ENCODE data around the gene KIF6. TPM values are rescaled to one million over a fixed set of nuclear protein-coding genes. Genes with fewer than 3 reads are reported as not detected.
"Not testable (repeated sequence)": the region's sequence is repeated elsewhere in the genome, so short reads cannot be mapped to it uniquely, and the experiment has no call there.

The KIF6 gene
- total RNA-seq, 1 donor from 2014 or later, result not detected

DNA sequence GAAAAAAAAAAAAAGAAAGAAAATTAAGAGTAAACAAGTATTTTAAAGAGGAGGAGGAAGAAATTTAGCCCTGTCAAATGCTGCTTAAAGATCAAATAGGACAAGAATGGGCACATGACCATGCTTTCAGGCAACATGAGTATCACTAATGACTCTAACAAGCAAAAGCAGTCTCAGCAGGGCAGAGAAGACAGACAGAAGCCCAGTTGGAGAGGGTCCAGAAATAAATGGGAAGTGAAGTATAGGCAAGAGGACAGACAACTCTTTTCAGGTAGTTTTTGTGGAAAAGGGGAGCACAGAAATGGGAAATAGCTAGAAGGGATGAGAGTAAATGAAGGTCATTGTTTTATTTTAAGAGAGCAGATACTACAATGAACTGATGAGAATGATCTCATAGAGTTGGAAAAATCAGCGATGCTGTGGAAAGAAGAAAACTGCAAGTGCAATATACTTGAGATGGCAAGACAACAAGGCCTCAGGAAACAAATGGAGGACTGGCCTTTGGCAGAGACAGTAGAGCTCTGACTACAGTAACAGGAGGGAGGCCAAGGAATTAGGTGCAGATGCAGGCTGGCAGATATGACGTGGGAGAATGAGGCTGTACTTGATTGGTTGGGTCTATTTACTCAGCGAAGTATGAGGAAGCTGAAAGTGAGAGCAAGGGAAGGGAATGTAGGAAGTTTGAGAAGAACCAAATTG is 40.3 kb downstream of the KIF6 start:
- Histone ChIP-seq H3K4me3 (ENCODE audit: low read depth, low read length) (no peak overlapping the region), H3K36me3 (ENCODE audit: control insufficient read depth, insufficient read depth, low read length) (no peaks in the 10 kb centered on the region), H3K27me3 (ENCODE audit: control insufficient read depth, insufficient read depth, low read length) (no peaks in the 10 kb centered on the region)
- DNase-seq (ENCODE audit: low read depth) (peak; percentile 41), FAIRE-seq (peak; percentile 80)
- TF ChIP-seq, protein P1, sequence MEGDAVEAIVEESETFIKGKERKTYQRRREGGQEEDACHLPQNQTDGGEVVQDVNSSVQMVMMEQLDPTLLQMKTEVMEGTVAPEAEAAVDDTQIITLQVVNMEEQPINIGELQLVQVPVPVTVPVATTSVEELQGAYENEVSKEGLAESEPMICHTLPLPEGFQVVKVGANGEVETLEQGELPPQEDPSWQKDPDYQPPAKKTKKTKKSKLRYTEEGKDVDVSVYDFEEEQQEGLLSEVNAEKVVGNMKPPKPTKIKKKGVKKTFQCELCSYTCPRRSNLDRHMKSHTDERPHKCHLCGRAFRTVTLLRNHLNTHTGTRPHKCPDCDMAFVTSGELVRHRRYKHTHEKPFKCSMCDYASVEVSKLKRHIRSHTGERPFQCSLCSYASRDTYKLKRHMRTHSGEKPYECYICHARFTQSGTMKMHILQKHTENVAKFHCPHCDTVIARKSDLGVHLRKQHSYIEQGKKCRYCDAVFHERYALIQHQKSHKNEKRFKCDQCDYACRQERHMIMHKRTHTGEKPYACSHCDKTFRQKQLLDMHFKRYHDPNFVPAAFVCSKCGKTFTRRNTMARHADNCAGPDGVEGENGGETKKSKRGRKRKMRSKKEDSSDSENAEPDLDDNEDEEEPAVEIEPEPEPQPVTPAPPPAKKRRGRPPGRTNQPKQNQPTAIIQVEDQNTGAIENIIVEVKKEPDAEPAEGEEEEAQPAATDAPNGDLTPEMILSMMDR (IDR thresholded peaks at IDR 0.05; ENCODE audit: insufficient read depth, low read length, severe bottlenecking), result no peak

DNA sequence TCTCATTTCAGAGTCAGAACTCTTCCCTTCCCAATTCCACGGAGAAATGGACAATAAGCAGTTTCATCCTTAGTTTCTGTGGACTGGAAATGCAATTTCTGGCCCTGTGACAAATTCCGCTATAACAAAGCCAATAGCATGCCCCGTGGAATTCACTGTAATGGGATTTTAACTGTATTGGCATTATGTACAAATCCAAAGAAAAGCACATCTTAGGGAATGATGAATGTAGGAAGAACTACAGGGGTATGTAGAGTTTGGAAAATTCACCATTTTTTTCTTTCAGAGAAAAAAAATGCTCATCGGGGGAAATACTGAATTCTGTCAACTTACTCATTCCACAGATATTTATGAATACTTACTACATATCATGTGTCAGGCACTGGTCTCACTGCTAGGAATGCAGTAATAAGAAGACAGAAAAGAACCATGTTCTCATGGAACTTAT is 43.5 kb downstream of the KIF6 start:
- H3K27me3 ChIP-seq (ENCODE audit: control insufficient read depth, insufficient read depth, low read length), result no peaks in the 10 kb centered on the region
- no peak overlapping the region for H3K4me3 ChIP-seq (ENCODE audit: low read depth, low read length)
- TF ChIP-seq, protein P1 (IDR thresholded peaks at IDR 0.05; ENCODE audit: insufficient read depth, low read length, severe bottlenecking), result no peak
- H3K36me3 ChIP-seq (ENCODE audit: control insufficient read depth, insufficient read depth, low read length), result no peaks in the 10 kb centered on the region
- FAIRE-seq (no peak), DNase-seq (ENCODE audit: low read depth) (no peak)

DNA sequence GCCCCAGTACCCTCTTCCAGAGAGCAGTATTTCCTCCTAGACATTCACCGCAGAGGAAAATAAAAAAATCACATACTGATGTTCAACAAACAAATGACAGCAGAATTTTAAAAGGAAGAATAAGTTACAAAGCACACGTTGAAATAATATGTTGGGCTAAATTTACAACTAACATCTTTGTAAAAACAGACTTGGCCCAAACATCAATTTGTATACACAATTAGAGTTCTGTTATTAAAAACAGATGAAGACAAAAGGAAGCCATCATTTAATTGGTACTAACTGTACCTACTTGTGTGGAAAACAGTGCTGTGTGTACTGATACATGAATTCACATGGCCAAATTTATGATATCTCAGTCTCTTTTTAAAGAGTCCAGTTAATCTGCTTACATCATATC is 46.3 kb downstream of the KIF6 start:
- TF ChIP-seq, protein P1 (IDR thresholded peaks at IDR 0.05; ENCODE audit: insufficient read depth, low read length, severe bottlenecking), result no peak
- no peak overlapping the region for H3K4me3 ChIP-seq (ENCODE audit: low read depth, low read length)
- DNase-seq (ENCODE audit: low read depth) (no peak), FAIRE-seq (no peak)
- H3K36me3 ChIP-seq (ENCODE audit: control insufficient read depth, insufficient read depth, low read length), result no peaks in the 10 kb centered on the region
- H3K27me3 ChIP-seq (ENCODE audit: control insufficient read depth, insufficient read depth, low read length), result no peaks in the 10 kb centered on the region

DNA sequence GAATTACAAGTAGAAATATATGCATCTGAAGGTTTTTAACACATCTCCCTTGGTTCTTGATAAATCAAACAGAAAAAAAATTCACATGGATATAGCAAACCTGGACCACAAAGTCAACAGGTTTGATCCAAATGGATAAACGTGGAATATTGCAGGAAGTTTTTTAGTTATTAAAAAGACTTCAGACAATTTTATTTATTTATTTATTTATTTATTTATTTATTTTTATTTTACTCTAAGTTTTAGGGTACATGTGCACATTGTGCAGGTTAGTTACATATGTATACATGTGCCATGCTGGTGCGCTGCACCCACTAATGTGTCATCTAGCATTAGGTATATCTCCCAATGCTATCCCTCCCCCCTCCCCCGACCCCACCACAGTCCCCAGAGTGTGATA is 47.9 kb downstream of the KIF6 start:
- not testable (repeated sequence) for DNase-seq (ENCODE audit: low read depth); H3K36me3 ChIP-seq (ENCODE audit: control insufficient read depth, insufficient read depth, low read length); H3K27me3 ChIP-seq (ENCODE audit: control insufficient read depth, insufficient read depth, low read length); H3K4me3 ChIP-seq (ENCODE audit: low read depth, low read length); FAIRE-seq

DNA sequence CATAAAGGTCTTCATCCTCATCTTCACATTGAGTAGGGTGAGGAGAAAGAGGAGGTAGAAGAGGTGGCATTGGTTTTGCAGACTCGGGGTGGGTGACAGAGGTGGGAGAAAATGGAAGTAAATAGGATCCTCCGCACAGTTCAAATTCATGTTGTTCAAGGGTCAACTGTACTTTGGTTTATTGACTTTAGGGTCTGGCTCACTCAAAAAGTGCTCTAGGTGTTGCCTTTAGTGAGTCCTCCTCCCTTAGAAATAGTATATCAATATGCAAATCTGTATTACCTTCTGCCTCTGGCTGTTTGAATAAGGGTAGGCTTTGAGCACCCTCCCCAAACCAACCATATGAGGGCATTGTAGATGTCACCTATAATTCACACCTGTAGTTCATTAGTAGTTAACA is 54.7 kb downstream of the KIF6 start:
- Histone ChIP-seq H3K4me3 (ENCODE audit: low read depth, low read length) (no peak overlapping the region), H3K36me3 (ENCODE audit: control insufficient read depth, insufficient read depth, low read length) (no peaks in the 10 kb centered on the region), H3K27me3 (ENCODE audit: control insufficient read depth, insufficient read depth, low read length) (no peaks in the 10 kb centered on the region)
- FAIRE-seq, result no peak
- no peak for DNase-seq (ENCODE audit: low read depth)
- TF ChIP-seq, protein P1 (IDR thresholded peaks at IDR 0.05; ENCODE audit: insufficient read depth, low read length, severe bottlenecking), result no peak

DNA sequence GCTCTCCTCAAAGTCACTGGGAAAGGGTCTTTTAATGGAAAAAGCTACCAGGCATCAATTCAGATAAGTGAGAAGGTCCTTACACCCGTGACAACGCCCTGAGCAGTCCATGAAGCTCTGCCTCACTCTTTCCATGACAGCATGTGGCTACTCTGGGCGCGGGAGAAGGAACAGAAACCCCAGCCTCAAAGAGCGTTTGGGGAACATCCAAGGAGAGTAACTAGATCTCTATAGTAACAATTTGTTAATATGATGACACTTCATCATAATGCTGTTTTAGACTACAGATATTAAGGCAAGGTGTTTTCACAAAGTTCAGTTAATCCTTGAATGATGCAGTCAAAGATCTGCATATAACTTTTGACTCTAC is 55.2 kb downstream of the KIF6 start:
- H3K36me3 ChIP-seq (ENCODE audit: control insufficient read depth, insufficient read depth, low read length), result no peaks in the 10 kb centered on the region
- FAIRE-seq (no peak), DNase-seq (ENCODE audit: low read depth) (no peak)
- TF ChIP-seq, protein P1 (IDR thresholded peaks at IDR 0.05; ENCODE audit: insufficient read depth, low read length, severe bottlenecking), result no peak
- no peak overlapping the region for H3K4me3 ChIP-seq (ENCODE audit: low read depth, low read length)
- no peaks in the 10 kb centered on the region for H3K27me3 ChIP-seq (ENCODE audit: control insufficient read depth, insufficient read depth, low read length)

All from bronchial epithelial cell (primary cell).